Glutamatergic neuron (in vitro differentiated cells): ENCODE results near the gene PTGER4. TPM values are rescaled to one million over a fixed set of nuclear protein-coding genes. Genes with fewer than 3 reads are reported as not detected.

Source experiments
- DNase-seq: peaks from one replicate; pipeline ENCODE4 v3.0.0; 2022
- H3K27ac Mint-ChIP-seq: one replicate; pipeline ENCODE4 v1.8.0; 2020; ENCODE audit warnings: mild to moderate bottlenecking, mixed read lengths, inconsistent platforms; ENCODE audit not compliant: unreplicated experiment
- H3K27me3 Mint-ChIP-seq: one replicate; pipeline ENCODE4 v1.8.0; 2020; ENCODE audit warnings: mild to moderate bottlenecking, moderate library complexity, mixed read lengths, inconsistent platforms; ENCODE audit not compliant: unreplicated experiment
- H3K36me3 Mint-ChIP-seq: one replicate; pipeline ENCODE4 v1.8.0; 2020; ENCODE audit warnings: mild to moderate bottlenecking, mixed read lengths, inconsistent platforms; ENCODE audit not compliant: unreplicated experiment
- H3K4me1 Mint-ChIP-seq: one replicate; pipeline ENCODE4 v1.8.0; 2020; ENCODE audit warnings: mild to moderate bottlenecking, low read depth, mixed read lengths, inconsistent platforms; ENCODE audit not compliant: unreplicated experiment
- H3K4me3 Mint-ChIP-seq: one replicate; pipeline ENCODE4 v1.8.0; 2020; ENCODE audit warnings: mild to moderate bottlenecking, mixed read lengths, inconsistent platforms; ENCODE audit not compliant: unreplicated experiment
- H3K9me3 Mint-ChIP-seq: one replicate; pipeline ENCODE4 v1.8.0; 2020; ENCODE audit warnings: mild to moderate bottlenecking, moderate library complexity, mixed read lengths, inconsistent platforms; ENCODE audit not compliant: unreplicated experiment
- total RNA-seq: library from RNA; stranded (reverse); fragmentation: NEBNext Ultra II Directional; extraction: Animal tissue kit (Norgen Biotek cat#: 25700); gene quantifications from one replicate; pipeline ENCODE4 v1.2.1, GENCODE V29; 2021; ENCODE audit not compliant: unreplicated experiment
- TF ChIP-seq, protein P1 (sequence below): fragments of 200-600 bp; sonication (generic); IDR thresholded peaks from one replicate; pipeline ENCODE4 v1.5.0; 2021; ENCODE audit not compliant: partially characterized antibody, unreplicated experiment

The PTGER4 gene
- total RNA-seq, 1 donor from 2014 or later: not detected

DNA sequence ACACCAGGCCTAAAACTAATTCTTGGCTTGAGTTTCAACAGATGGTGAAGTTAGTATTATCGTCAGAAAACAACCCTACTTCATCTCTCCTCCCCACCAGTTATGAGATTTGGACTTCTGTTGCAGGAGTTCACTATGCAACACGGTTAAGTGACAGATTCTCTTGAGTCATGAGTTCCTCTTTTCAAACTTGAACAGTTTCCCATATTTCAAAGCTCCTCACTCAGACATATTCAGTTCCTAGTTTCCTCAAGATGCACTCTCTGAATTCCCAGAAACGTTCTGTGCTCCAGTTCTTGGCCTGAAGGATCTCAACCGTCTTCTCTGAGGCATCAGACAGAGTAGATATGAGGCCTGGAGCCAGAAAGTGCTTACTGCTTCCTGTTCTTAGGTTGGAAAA is 7.3 kb upstream of the PTGER4 start:
- TF ChIP-seq, protein P1, sequence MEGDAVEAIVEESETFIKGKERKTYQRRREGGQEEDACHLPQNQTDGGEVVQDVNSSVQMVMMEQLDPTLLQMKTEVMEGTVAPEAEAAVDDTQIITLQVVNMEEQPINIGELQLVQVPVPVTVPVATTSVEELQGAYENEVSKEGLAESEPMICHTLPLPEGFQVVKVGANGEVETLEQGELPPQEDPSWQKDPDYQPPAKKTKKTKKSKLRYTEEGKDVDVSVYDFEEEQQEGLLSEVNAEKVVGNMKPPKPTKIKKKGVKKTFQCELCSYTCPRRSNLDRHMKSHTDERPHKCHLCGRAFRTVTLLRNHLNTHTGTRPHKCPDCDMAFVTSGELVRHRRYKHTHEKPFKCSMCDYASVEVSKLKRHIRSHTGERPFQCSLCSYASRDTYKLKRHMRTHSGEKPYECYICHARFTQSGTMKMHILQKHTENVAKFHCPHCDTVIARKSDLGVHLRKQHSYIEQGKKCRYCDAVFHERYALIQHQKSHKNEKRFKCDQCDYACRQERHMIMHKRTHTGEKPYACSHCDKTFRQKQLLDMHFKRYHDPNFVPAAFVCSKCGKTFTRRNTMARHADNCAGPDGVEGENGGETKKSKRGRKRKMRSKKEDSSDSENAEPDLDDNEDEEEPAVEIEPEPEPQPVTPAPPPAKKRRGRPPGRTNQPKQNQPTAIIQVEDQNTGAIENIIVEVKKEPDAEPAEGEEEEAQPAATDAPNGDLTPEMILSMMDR: no peak
- H3K4me1 Mint-ChIP-seq: no peaks in the 10 kb centered on the region
- peaks cover 2% of the 10 kb centered on the region for H3K27me3 Mint-ChIP-seq
- no peak overlapping the region for H3K27ac Mint-ChIP-seq
- DNase-seq: no peak
- no peak overlapping the region for H3K4me3 Mint-ChIP-seq
- no peaks in the 10 kb centered on the region for H3K36me3 Mint-ChIP-seq
- no peaks in the 10 kb centered on the region for H3K9me3 Mint-ChIP-seq

DNA sequence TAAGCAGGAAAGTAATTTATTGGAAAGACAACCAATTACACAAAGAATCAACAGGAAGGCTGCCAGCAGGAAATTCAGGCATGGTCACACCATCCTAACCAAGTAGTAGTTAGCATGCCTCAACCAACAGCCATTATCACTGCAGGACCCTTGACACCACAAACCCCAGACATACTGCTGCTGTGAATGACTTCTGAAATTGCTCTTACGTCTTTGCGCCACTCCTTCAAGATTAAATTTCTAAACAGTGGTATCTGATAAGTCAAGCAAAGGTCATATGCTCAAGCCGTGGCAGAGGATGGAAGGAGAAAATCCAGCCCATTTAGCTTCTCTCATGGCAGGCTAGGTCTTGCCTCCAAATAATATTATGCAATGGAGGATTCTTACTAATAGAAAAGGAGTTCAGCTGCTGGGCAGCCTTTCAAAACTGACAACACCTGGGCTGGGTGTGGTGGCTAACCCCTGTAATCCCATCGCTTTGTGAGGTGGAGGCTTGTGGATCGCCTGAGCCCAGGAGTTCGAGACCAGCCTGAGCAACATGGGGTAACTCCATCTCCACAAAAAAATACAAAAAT is 5.0 kb upstream of the PTGER4 start:
- DNase-seq: no peak
- no peak overlapping the region for H3K27ac Mint-ChIP-seq
- no peaks in the 10 kb centered on the region for H3K9me3 Mint-ChIP-seq
- TF ChIP-seq, protein P1: no peak
- H3K27me3 Mint-ChIP-seq: peaks cover 2% of the 10 kb centered on the region
- no peaks in the 10 kb centered on the region for H3K4me1 Mint-ChIP-seq
- no peaks in the 10 kb centered on the region for H3K36me3 Mint-ChIP-seq
- no peak overlapping the region for H3K4me3 Mint-ChIP-seq

DNA sequence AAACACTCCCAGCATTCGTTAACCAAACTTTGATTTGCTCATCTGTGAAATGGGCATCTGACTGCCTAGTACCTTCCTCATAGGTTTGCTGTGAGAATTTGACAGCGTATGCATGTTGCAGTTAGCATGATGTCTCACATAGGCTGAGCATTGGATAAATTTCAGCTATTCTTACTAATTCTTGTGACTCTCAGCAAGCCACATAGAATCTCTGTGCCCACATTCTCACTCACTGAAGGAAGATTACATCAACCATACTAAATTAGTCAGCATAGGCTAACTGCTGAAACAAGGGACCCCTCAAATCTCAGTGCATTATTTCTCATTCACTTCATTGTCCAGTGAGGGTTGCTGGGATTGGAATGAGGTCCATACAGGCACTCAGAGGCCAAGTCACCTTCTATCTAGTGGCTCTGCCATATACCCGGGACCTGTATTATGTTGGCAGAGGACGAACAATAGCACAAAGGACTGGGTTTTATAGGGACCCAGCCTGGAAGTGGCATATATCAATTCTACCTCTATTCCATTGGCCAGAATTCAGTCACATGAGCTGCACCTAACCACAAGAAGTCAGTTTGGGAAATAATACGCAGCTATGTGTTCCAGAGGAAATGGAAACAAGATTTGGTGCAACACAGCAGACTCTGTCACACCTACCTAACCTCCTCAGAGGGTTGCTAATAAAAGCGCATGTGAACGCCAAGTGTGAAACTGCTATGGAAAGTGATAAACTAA is 4.2 kb upstream of the PTGER4 start:
- TF ChIP-seq, protein P1: no peak
- H3K4me1 Mint-ChIP-seq: peaks cover 5% of the 10 kb centered on the region
- DNase-seq: no peak
- no peak overlapping the region for H3K27ac Mint-ChIP-seq
- peaks cover 2% of the 10 kb centered on the region for H3K9me3 Mint-ChIP-seq
- peaks cover 7% of the 10 kb centered on the region for H3K27me3 Mint-ChIP-seq
- H3K36me3 Mint-ChIP-seq: peaks cover 4% of the 10 kb centered on the region
- no peak overlapping the region for H3K4me3 Mint-ChIP-seq

DNA sequence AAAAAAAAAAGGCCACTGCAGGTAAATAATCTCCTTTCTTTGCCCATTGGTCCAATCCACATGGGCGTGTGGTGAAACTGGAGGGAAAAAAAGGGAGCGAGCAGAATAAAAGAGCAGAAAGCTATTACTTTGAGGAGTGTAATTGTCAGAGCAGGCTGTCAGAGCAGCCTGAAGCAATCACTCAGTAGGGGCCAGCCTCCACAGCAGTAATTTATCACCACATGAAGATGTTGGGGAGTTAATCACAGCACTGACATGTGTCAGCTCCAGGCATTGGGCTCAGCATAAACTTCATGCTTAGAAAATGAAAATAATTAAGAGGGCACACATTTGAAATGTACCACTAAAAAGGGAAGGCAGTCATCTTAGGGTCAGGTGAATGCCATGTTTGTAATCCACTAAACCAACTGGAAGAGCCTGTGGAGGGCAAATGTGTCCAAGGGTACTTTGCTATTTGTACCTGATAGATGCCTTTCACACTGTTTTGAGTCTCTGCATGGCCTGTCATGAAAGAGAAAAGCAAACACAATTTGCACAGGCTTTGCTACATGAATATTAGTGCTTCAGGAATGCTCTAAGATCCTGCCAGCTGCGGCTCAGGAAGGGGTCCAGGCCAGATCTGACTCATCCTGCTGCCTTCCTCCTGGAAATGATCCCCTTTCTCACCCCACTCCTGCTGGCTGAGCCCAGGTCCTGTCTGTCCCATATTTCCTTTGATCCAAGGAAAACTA is 2.9 kb upstream of the PTGER4 start:
- Mint-ChIP-seq H3K36me3 (peaks cover 5% of the 10 kb centered on the region), H3K4me1 (peaks cover 11% of the 10 kb centered on the region), H3K27me3 (peaks cover 12% of the 10 kb centered on the region), H3K27ac (no peak overlapping the region), H3K4me3 (no peak overlapping the region), H3K9me3 (peaks cover 7% of the 10 kb centered on the region)
- TF ChIP-seq, protein P1: no peak
- DNase-seq: no peak
